Measurements from ENCODE around the gene ARL6IP6. TPM values are rescaled to one million over a fixed set of nuclear protein-coding genes. Genes with fewer than 3 reads are reported as not detected.

Gene ARL6IP6
- total and polyA plus RNA-seq, 2 of the 13 experiments (the other 11 are each of a cell fraction or from before 2014, with no cell fraction given) = 45.0 to 65.9 TPM

GRCh38 chr2:152804687-152805408 is 86.4 kb downstream of the ARL6IP6 start:
- BruUV-seq (replicated peaks) = no TSS peak
- no peak overlapping the region for H3K27ac ChIP-seq (ENCODE audit: extremely low read length, insufficient read depth, low read length)
- WGBS (ENCODE audit: low lambda C conversion rate) = 48% methylated on average over 18 of the region's 29 CpGs
- CTCF ChIA-PET (ENCODE audit: low intra/inter-chr PET ratio, low total read pairs) = no interaction called here
- POLR2A ChIA-PET = no interaction called here
- no peaks in the 10 kb centered on the region for H3K79me2 ChIP-seq (ENCODE audit: insufficient read depth, low read length)
- ATAC-seq (peak; percentile 33; the same call in 2 of the 3 replicates), DNase-seq (ENCODE audit: low spot score) (no peak), FAIRE-seq (no peak)
- intact Hi-C loops (cut with micrococcal nuclease; ENCODE audit: unreplicated experiment) (no loop called here), in situ Hi-C loops (cut with HindIII; ENCODE audit: extremely low pct_ligation_motif_present, low pct_unique_long_range_greater_than_20kb) (no loop called here)
- H3K9me3 ChIP-seq (ENCODE audit: low read length) = no peaks in the 10 kb centered on the region
- no peak overlapping the region for H3K9ac ChIP-seq (ENCODE audit: insufficient read depth, low read depth, low read length)
- no peaks in the 10 kb centered on the region for H3K4me1 ChIP-seq (ENCODE audit: insufficient read depth, low read length)
- no peak overlapping the region for H3K4me3 ChIP-seq (replicated peaks in 1 of 3; ENCODE audit: insufficient read depth in 1 of 3, low read depth in 2 of 3, low read length in 3 of 3)
- no peak for TF ChIP-seq SP1 (IDR thresholded peaks at IDR 0.05)
- no peak for TF ChIP-seq SP1 (CRISPR knock-in tag; IDR thresholded peaks at IDR 0.05)
- TF ChIP-seq ZNF652 (CRISPR knock-in tag; IDR thresholded peaks at IDR 0.05; ENCODE audit: borderline replicate concordance, low read depth) = no peak
- TF ChIP-seq THAP9 (CRISPR knock-in tag; IDR thresholded peaks at IDR 0.05; ENCODE audit: borderline replicate concordance) = no peak
- TF ChIP-seq, protein P1, sequence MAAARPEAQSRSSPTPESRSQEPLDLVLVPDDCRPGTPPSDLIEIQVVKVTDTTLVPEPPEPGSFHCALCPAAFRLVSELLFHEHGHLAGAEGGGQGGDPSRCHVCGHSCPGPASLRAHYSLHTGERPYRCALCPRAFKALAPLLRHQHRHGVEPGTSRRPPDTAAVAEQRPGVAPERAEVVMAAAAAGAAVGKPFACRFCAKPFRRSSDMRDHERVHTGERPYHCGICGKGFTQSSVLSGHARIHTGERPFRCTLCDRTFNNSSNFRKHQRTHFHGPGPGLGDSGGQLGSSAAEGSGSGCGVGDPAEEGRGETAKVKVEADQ (CRISPR knock-in tag; IDR thresholded peaks at IDR 0.05; ENCODE audit: borderline replicate concordance) = no peak
- H4K20me1 ChIP-seq (ENCODE audit: insufficient read depth, low read length) = no peaks in the 10 kb centered on the region
- no peak overlapping the region for H3K4me2 ChIP-seq (ENCODE audit: low read depth, low read length)
- peaks cover 2 to 3% of the 10 kb centered on the region in 2 experiments; a peak in 2 of 5 replicates for H3K27me3 ChIP-seq (ENCODE audit: control insufficient read depth in 1 of 2, insufficient read depth in 2 of 2, low read length in 2 of 2)
- no peaks in the 10 kb centered on the region for H3K36me3 ChIP-seq (replicated peaks in 1 of 2; ENCODE audit: control insufficient read depth in 1 of 2, insufficient read depth in 2 of 2, low read length in 2 of 2)
- H2AFZ ChIP-seq (ENCODE audit: low read length) = no peak overlapping the region
